Upper lobe of left lung (tissue), 4 donors: ENCODE measurements around the gene ST6GALNAC3.

Experiments
- EP300 ChIP-seq, 4 donors: sonication (generic); formaldehyde crosslinking; IDR thresholded peaks; one replicate each; pipeline ENCODE4 v1.5.1; 2017; ENCODE audit warnings: antibody characterized with exemption in 4 of 4, control low read depth in 2 of 4
- POLR2A ChIP-seq, 4 donors: fragments of 450-650 bp; IDR thresholded peaks; one replicate each; pipeline ENCODE4 v1.5.1; 2016 to 2017; ENCODE audit warnings: antibody characterized with exemption in 4 of 4, mild to moderate bottlenecking in 2 of 4
- POLR2AphosphoS5 ChIP-seq, 2 donors: sonication (generic); formaldehyde crosslinking; IDR thresholded peaks; one replicate each; pipeline ENCODE4 v1.5.1; 2017; ENCODE audit warnings: antibody characterized with exemption in 2 of 2
- TF ChIP-seq, protein P1 (sequence below), 6 experiments: fragments of 450-650 bp in 4 of 6; fragments of 200-600 bp in 2 of 6; sonication (generic) in 2 of 6; IDR thresholded peaks; one replicate each; pipeline ENCODE4 v1.5.1; 2016 to 2019; ENCODE audit warnings: antibody characterized with exemption in 6 of 6

DNA sequence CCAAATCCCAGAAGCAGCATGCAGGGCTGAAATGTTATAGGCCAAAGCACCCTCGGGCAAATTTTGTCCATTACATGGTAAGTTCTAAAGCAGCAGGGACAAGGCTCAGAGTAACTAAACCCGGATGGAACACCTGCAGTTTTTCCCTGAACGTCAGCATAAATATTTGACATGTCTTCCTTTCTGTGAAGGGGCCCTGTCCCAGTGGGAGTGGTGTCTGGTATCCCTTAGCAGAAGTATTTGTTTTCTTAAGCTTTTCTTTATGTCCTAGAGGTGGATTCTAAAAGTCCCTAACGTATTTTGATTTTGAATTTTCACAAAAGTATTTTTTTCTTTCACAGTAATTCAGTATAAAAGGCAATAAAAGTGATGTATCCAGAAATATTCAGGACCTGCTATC is 223.9 kb downstream of the ST6GALNAC3 start:
- TF ChIP-seq, protein P1, sequence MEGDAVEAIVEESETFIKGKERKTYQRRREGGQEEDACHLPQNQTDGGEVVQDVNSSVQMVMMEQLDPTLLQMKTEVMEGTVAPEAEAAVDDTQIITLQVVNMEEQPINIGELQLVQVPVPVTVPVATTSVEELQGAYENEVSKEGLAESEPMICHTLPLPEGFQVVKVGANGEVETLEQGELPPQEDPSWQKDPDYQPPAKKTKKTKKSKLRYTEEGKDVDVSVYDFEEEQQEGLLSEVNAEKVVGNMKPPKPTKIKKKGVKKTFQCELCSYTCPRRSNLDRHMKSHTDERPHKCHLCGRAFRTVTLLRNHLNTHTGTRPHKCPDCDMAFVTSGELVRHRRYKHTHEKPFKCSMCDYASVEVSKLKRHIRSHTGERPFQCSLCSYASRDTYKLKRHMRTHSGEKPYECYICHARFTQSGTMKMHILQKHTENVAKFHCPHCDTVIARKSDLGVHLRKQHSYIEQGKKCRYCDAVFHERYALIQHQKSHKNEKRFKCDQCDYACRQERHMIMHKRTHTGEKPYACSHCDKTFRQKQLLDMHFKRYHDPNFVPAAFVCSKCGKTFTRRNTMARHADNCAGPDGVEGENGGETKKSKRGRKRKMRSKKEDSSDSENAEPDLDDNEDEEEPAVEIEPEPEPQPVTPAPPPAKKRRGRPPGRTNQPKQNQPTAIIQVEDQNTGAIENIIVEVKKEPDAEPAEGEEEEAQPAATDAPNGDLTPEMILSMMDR (IDR thresholded peaks at IDR 0.05), result no peak
- TF ChIP-seq POLR2AphosphoS5 (IDR thresholded peaks at IDR 0.05) (no peak), POLR2A (IDR thresholded peaks at IDR 0.05) (no peak), EP300 (IDR thresholded peaks at IDR 0.05) (no peak)
